ENCODE results near the gene COL25A1.

Gene COL25A1

DNA sequence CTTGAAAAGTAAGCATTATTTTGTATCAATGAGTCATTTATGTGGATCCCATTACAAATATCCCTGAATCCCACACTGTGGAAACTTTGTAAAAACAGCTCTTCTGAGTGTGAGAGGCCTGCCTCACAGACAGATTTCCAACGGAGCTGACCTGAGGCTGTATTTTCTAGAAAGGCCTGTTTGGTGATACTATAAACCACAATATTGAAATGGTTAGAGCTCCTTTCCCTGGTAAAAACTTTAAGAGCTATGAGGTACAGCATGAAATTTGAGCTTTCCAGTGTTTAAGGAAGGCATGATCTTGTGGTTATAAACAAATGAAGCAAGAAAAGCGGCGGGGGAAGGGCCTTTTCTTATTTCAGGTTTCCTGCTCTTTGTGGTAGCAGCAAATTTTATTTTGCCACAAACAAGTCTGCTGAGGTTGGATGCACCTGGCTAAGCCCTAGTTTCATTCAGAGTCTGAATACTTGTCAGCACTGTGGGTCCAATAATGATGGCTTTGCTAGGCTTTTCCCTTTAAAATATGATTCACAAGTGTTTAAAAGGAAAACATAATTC is 452.8 kb downstream of the COL25A1 start:
- H3K4me3 ChIP-seq (ENCODE audit: low read depth, low read length) = no peak overlapping the region
- TF ChIP-seq MYC (IDR thresholded peaks at IDR 0.05; ENCODE audit: low read depth, low read length) (no peak), POLR2A (IDR thresholded peaks at IDR 0.05; ENCODE audit: extremely low read depth, insufficient read length) (no peak)
- TF ChIP-seq, protein P1, sequence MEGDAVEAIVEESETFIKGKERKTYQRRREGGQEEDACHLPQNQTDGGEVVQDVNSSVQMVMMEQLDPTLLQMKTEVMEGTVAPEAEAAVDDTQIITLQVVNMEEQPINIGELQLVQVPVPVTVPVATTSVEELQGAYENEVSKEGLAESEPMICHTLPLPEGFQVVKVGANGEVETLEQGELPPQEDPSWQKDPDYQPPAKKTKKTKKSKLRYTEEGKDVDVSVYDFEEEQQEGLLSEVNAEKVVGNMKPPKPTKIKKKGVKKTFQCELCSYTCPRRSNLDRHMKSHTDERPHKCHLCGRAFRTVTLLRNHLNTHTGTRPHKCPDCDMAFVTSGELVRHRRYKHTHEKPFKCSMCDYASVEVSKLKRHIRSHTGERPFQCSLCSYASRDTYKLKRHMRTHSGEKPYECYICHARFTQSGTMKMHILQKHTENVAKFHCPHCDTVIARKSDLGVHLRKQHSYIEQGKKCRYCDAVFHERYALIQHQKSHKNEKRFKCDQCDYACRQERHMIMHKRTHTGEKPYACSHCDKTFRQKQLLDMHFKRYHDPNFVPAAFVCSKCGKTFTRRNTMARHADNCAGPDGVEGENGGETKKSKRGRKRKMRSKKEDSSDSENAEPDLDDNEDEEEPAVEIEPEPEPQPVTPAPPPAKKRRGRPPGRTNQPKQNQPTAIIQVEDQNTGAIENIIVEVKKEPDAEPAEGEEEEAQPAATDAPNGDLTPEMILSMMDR (IDR thresholded peaks at IDR 0.05; ENCODE audit: low read depth, low read length) = no peak
- TF ChIP-seq, protein P2, sequence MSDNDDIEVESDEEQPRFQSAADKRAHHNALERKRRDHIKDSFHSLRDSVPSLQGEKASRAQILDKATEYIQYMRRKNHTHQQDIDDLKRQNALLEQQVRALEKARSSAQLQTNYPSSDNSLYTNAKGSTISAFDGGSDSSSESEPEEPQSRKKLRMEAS (IDR thresholded peaks at IDR 0.05; ENCODE audit: low read depth, low read length) = no peak
- no peak for DNase-seq (ENCODE audit: low read depth)

DNA sequence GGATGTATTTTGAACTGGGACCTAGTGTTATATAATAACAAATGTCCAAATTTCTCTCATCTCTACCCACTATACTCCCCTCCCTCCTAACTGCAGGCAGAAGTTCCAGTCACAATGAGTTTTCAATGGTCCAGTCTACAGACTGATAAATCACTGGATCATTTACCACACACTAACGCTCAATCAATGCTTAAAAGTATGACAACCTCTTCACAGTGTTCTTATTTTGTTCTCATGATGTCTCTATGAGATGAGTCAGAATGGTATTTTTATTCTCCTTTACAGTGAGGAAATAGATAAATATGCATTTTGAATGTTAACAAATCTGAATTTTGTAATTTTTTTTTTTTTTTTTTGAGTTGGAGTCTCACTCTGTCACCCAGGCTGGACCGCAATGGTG is 455.9 kb downstream of the COL25A1 start:
- TF ChIP-seq POLR2A (IDR thresholded peaks at IDR 0.05; ENCODE audit: extremely low read depth, insufficient read length) = no peak
- TF ChIP-seq MYC (IDR thresholded peaks at IDR 0.05; ENCODE audit: low read depth, low read length) = no peak
- TF ChIP-seq, protein P1 (IDR thresholded peaks at IDR 0.05; ENCODE audit: low read depth, low read length) = no peak
- TF ChIP-seq, protein P2 (IDR thresholded peaks at IDR 0.05; ENCODE audit: low read depth, low read length) = no peak
- no peak overlapping the region for H3K4me3 ChIP-seq (ENCODE audit: low read depth, low read length)
- DNase-seq (ENCODE audit: low read depth) = no peak

DNA sequence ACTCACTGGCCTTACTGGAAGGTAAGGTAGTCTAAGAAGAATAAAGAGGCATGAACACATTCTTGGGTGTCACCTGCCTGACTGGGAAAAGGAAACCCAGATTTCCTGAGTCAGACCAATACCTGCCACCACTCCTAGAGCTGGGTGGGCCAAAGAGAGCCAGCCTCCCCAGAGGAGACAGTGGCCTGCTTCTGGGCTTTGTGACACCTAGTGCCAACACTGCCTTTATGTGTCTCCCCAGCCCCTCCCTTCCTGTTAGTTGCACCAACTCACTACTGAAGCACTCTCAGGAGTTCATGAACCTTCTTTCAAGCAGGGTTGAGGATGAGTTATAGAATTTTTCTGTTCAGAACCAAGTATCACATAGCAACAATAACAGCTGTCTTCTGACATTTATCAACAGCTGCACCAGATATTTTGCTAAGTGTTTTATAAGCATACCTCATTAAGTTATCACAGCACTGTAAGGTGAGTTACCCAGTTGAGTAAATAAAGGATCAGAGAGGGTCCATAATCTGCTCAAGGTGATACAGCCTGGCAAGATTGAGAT is 462.0 kb downstream of the COL25A1 start:
- no peak for TF ChIP-seq POLR2A (IDR thresholded peaks at IDR 0.05; ENCODE audit: extremely low read depth, insufficient read length)
- TF ChIP-seq, protein P2 (IDR thresholded peaks at IDR 0.05; ENCODE audit: low read depth, low read length) = no peak
- TF ChIP-seq MYC (IDR thresholded peaks at IDR 0.05; ENCODE audit: low read depth, low read length) = no peak
- TF ChIP-seq, protein P1 (IDR thresholded peaks at IDR 0.05; ENCODE audit: low read depth, low read length) = no peak
- no peak overlapping the region for H3K4me3 ChIP-seq (ENCODE audit: low read depth, low read length)
- DNase-seq (ENCODE audit: low read depth) = no peak

DNA sequence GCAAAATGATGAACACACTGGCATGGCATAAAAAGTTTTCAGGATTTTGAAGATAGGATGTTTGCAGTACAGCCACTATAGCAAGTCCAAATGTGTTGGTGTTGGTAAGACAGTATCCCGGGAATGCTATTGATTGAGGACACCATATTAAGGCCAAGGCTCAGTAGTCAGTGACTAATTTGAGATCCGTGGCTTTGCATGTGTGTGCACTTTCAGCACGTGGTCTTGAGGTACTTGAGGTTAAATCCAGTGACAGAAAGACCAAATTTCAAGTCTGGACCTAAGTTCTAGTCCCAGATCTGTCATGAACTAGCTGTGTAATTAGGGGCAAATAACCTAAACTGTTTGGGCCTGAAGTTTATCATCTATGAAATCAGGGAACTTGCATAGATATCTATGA is 463.1 kb downstream of the COL25A1 start:
- H3K4me3 ChIP-seq (ENCODE audit: low read depth, low read length) = no peak overlapping the region
- TF ChIP-seq POLR2A (IDR thresholded peaks at IDR 0.05; ENCODE audit: extremely low read depth, insufficient read length) (no peak), MYC (IDR thresholded peaks at IDR 0.05; ENCODE audit: low read depth, low read length) (no peak)
- TF ChIP-seq, protein P2 (IDR thresholded peaks at IDR 0.05; ENCODE audit: low read depth, low read length) = no peak
- TF ChIP-seq, protein P1 (IDR thresholded peaks at IDR 0.05; ENCODE audit: low read depth, low read length) = no peak
- DNase-seq (ENCODE audit: low read depth) = no peak

DNA sequence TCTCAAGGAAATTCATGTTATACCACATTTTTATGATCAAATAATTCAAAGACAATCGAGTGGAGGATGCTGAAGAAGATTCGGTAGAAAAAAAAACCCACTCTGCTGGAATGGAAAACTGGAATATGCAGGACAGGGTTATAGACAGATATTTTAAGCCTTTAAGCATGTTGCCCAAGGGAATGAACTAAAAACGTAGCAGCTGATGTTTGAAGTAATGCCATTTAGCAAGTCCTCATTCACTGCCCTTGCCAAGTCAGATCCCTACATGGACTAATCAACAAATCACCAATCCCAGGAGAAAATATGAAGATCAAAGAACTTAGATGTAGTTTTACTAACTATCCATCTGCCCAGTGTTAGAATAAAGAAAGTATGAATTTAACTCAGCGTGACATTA is 464.0 kb downstream of the COL25A1 start:
- DNase-seq (ENCODE audit: low read depth) = no peak
- no peak for TF ChIP-seq MYC (IDR thresholded peaks at IDR 0.05; ENCODE audit: low read depth, low read length)
- TF ChIP-seq POLR2A (IDR thresholded peaks at IDR 0.05; ENCODE audit: extremely low read depth, insufficient read length) = no peak
- TF ChIP-seq, protein P1 (IDR thresholded peaks at IDR 0.05; ENCODE audit: low read depth, low read length) = no peak
- TF ChIP-seq, protein P2 (IDR thresholded peaks at IDR 0.05; ENCODE audit: low read depth, low read length) = no peak
- no peak overlapping the region for H3K4me3 ChIP-seq (ENCODE audit: low read depth, low read length)

Measured in NB4 (cell line).